GM12878 (cell line): ENCODE data around the gene KIR2DL4. TPM values are rescaled to one million over a fixed set of nuclear protein-coding genes. Genes with fewer than 3 reads are reported as not detected.

Source experiments
- ATAC-seq: fragments of 200-7000 bp; cut with Tn5 transposase; 3 replicates; pipeline ENCODE4 v1.9.1; 2020; ENCODE audit warnings: mild to moderate bottlenecking, moderate library complexity
- BruUV-seq: library from RNA; stranded (reverse); fragments of 400-500 nt; replicated peaks from 2 replicates; lab custom pipeline; 2021; lab: Mats Ljungman, UMichigan
- CTCF ChIA-PET: fragments of 300-600 bp; sonication (Branson Sonifier 250); formaldehyde crosslinking; extraction: SDS; loops from one replicate; lab custom pipeline; 2021; ENCODE audit warnings: inconsistent platforms; lab: Yijun Ruan, JAX
- POLR2A ChIA-PET: fragments of 350-600 bp; formaldehyde crosslinking; extraction: SDS; loops from one replicate; lab custom pipeline; 2021; ENCODE audit warnings: inconsistent platforms; lab: Charles Lee
- RAD21 ChIA-PET: fragments of 300-600 bp; sonication (Branson Sonifier 250); formaldehyde crosslinking; loops from one replicate; lab custom pipeline; 2023; ENCODE audit warnings: antibody characterized with exemption; ENCODE audit not compliant: unreplicated experiment; lab: Charles Lee
- SMC1A ChIA-PET: fragments of 300-600 bp; sonication (Branson Sonifier 250); formaldehyde crosslinking; loops from one replicate; lab custom pipeline; 2023; ENCODE audit not compliant: unreplicated experiment, uncharacterized antibody; lab: Charles Lee
- DNase-seq: peaks from one replicate; pipeline ENCODE4 v3.0.0-alpha.2; 2011; ENCODE audit warnings: low read depth, low spot score
- FAIRE-seq: peaks from 3 replicates; lab custom pipeline; 2011; peaks lifted over from hg19 to GRCh38; lab: Jason Lieb, UNC
- H2AFZ ChIP-seq: 2 replicates; pipeline ENCODE4 v1.6.0; 2011; ENCODE audit warnings: low read depth, low read length, control low read depth; ENCODE audit not compliant: control insufficient read depth
- H3K27ac ChIP-seq: 2 replicates; pipeline ENCODE4 v1.5.1; 2011; ENCODE audit warnings: control low read depth; ENCODE audit not compliant: control insufficient read depth, insufficient read depth
- H3K27me3 ChIP-seq, 2 experiments: replicated peaks in 1 of 2; 2 replicates each; pipeline versions ENCODE4 v1.6.0 to v1.6.1; 2011; ENCODE audit warnings: low read length in 1 of 2; ENCODE audit not compliant: control insufficient read depth in 2 of 2, insufficient read depth in 2 of 2
- H3K36me3 ChIP-seq, 2 experiments: 2 replicates each; pipeline ENCODE4 v1.5.1; 2011; ENCODE audit warnings: low read length in 1 of 2; ENCODE audit not compliant: control insufficient read depth in 2 of 2, insufficient read depth in 2 of 2
- H3K4me1 ChIP-seq: 2 replicates; pipeline ENCODE4 v1.6.1; 2011; ENCODE audit warnings: mild to moderate bottlenecking, low read length, moderate library complexity, mixed read lengths; ENCODE audit not compliant: control insufficient read depth, insufficient read depth
- H3K4me2 ChIP-seq: 2 replicates; pipeline ENCODE4 v1.6.0; 2011; ENCODE audit warnings: control low read depth; ENCODE audit not compliant: control insufficient read depth, insufficient read depth
- H3K4me3 ChIP-seq: fragments of 200-600 bp; sonication (generic); 2 replicates; pipeline ENCODE4 v1.5.1; 2016
- H3K79me2 ChIP-seq: 2 replicates; pipeline ENCODE4 v1.6.0; 2011; ENCODE audit warnings: low read length; ENCODE audit not compliant: control insufficient read depth, insufficient read depth
- H3K9ac ChIP-seq: 2 replicates; pipeline ENCODE4 v1.8.0; 2011; ENCODE audit warnings: low read length, control low read depth, mixed read lengths; ENCODE audit not compliant: control insufficient read depth, insufficient read depth
- H3K9me3 ChIP-seq: replicated peaks from 3 replicates; pipeline ENCODE4 v1.5.1; 2011; ENCODE audit warnings: mild to moderate bottlenecking, low read length; ENCODE audit not compliant: control insufficient read depth, insufficient read depth
- H4K20me1 ChIP-seq: 2 replicates; pipeline ENCODE4 v1.6.0; 2011; ENCODE audit not compliant: control insufficient read depth, insufficient read depth
- ESRRA ChIP-seq: IDR thresholded peaks from 2 replicates; pipeline ENCODE4 v1.6.1; 2012; ENCODE audit warnings: mild to moderate bottlenecking, low read length, improper control_type of control experiment
- ETV6 ChIP-seq, 2 experiments: fragments of 450-650 bp in 1 of 2; IDR thresholded peaks in 1 of 2; conservative IDR thresholded peaks in 1 of 2; 2 replicates each; pipeline ENCODE4 v1.6.1; 2014; ENCODE audit warnings: antibody characterized with exemption in 1 of 2, borderline replicate concordance in 1 of 2, low read depth in 1 of 2, mild to moderate bottlenecking in 1 of 2, moderate library complexity in 1 of 2
- HDAC6 ChIP-seq: fragments of 200-600 bp; sonication (generic); IDR thresholded peaks from one replicate; pipeline ENCODE4 v1.8.0; 2017; ENCODE audit warnings: antibody characterized with exemption; ENCODE audit not compliant: unreplicated experiment
- HDGF ChIP-seq: fragments of 450-650 bp; IDR thresholded peaks from 2 replicates; pipeline ENCODE4 v1.6.1; 2016; ENCODE audit warnings: antibody characterized with exemption
- IKZF1 ChIP-seq: fragments of 450-650 bp; conservative IDR thresholded peaks from 2 replicates; pipeline ENCODE4 v1.6.1; 2017; ENCODE audit warnings: antibody characterized with exemption, mild to moderate bottlenecking
- IKZF2 ChIP-seq, 2 experiments: fragments of 450-650 bp; IDR thresholded peaks; 2 replicates each; pipeline ENCODE4 v1.6.1; 2017; ENCODE audit warnings: mild to moderate bottlenecking in 2 of 2, moderate library complexity in 2 of 2
- NBN ChIP-seq: fragments of 450-650 bp; IDR thresholded peaks from 2 replicates; pipeline ENCODE4 v1.6.1; 2016
- NFXL1 ChIP-seq: fragments of 450-650 bp; IDR thresholded peaks from 2 replicates; pipeline ENCODE4 v1.6.1; 2017; ENCODE audit warnings: antibody characterized with exemption, mild to moderate bottlenecking, borderline replicate concordance
- PAX5 ChIP-seq: IDR thresholded peaks from 2 replicates; pipeline ENCODE4 v1.6.1; 2011; ENCODE audit warnings: low read depth, low read length, borderline replicate concordance
- PKNOX1 ChIP-seq: fragments of 450-650 bp; IDR thresholded peaks from 2 replicates; pipeline ENCODE4 v1.6.1; 2016; ENCODE audit warnings: mild to moderate bottlenecking
- SKIL ChIP-seq: fragments of 450-650 bp; IDR thresholded peaks from 2 replicates; pipeline ENCODE4 v1.6.1; 2017; ENCODE audit warnings: mild to moderate bottlenecking, low read depth, inconsistent platforms; ENCODE audit not compliant: poor library complexity, severe bottlenecking
- SMAD1 ChIP-seq: fragments of 450-650 bp; IDR thresholded peaks from 2 replicates; pipeline ENCODE4 v1.6.1; 2018; ENCODE audit warnings: mild to moderate bottlenecking, low read depth; ENCODE audit not compliant: partially characterized antibody
- SMARCA5 ChIP-seq: fragments of 450-650 bp; IDR thresholded peaks from 2 replicates; pipeline ENCODE4 v1.6.1; 2017; ENCODE audit warnings: mild to moderate bottlenecking
- SPI1 ChIP-seq: IDR thresholded peaks from 2 replicates; pipeline ENCODE4 v1.6.1; 2011; ENCODE audit warnings: low read depth, mild to moderate bottlenecking, low read length, moderate library complexity, borderline replicate concordance; ENCODE audit not compliant: insufficient read depth
- STAT1 ChIP-seq: fragments of 450-650 bp; conservative IDR thresholded peaks from 2 replicates; pipeline ENCODE4 v1.6.1; 2014; ENCODE audit warnings: antibody characterized with exemption, mild to moderate bottlenecking
- SUPT20H ChIP-seq: IDR thresholded peaks from 2 replicates; pipeline ENCODE4 v1.6.1; 2011; ENCODE audit warnings: low read depth, mild to moderate bottlenecking, low read length, moderate library complexity, borderline replicate concordance; ENCODE audit not compliant: control insufficient read depth
- TCF12 ChIP-seq: IDR thresholded peaks from 2 replicates; pipeline ENCODE4 v1.6.1; 2011; ENCODE audit warnings: low read depth, mild to moderate bottlenecking, low read length
- ZNF622 ChIP-seq: fragments of 450-650 bp; IDR thresholded peaks from 2 replicates; pipeline ENCODE4 v1.6.1; 2017; ENCODE audit warnings: mild to moderate bottlenecking, inconsistent platforms
- WGBS: methylation state at CpG from one replicate; pipeline ENCODE4 v1.1.6; 2016; ENCODE audit warnings: low lambda C conversion rate; ENCODE audit not compliant: insufficient replicate concordance, insufficient coverage; ENCODE audit errors: missing lambda C conversion rate; 5-methylcytosine and 5-hydroxymethylcytosine counted together
- in situ Hi-C: fragments of 300-500 bp; cut with MboI; formaldehyde crosslinking; loops from 9 replicates; pipeline ENCODE4 v1.14.3; 2018; ENCODE audit warnings: mixed read lengths
- intact Hi-C: fragments of 100-400 bp; cut with micrococcal nuclease; formaldehyde crosslinking; loops from one replicate; pipeline ENCODE4 v1.14.2; 2022; ENCODE audit not compliant: unreplicated experiment
- polyA plus RNA-seq, 11 experiments: library from polyadenylated mRNA; depleted of rRNA in 4 of 11; unstranded in 6 of 11; stranded (reverse) in 5 of 11; fragments of >200 nt; fragmentation: Nextera tagmentation in 4 of 11; fragmentation: Illumina TruSeq in 1 of 11; extraction: Ambion mirVana in 4 of 11; extraction: Trizol in 1 of 11; gene quantifications; 1 replicate in 1 of 11; 2 replicates in 10 of 11; pipeline versions ENCODE4 v1.2.1 to v1.2.3, GENCODE V29; 2011 to 2016; ENCODE audit warnings: inconsistent platforms in 2 of 11, missing spikeins in 2 of 11, low read depth in 1 of 11
- total RNA-seq, 4 experiments: library from RNA; depleted of rRNA in 3 of 4; stranded (reverse); fragments of >200 nt in 3 of 4; fragmentation: Illumina TruSeq in 1 of 4; extraction: Trizol in 1 of 4; gene quantifications; 2 replicates each; pipeline versions ENCODE4 v1.2.1 to v1.2.3, GENCODE V29; 2013 to 2021

The KIR2DL4 gene
- total and polyA plus RNA-seq, 10 of the 15 experiments (the other 5 are each of a cell fraction or from before 2014, with no cell fraction given) = 0.22 TPM; not detected in 9

- no peaks in the 10 kb centered on the region for H4K20me1 ChIP-seq
- H3K27me3 ChIP-seq = no peaks in the 10 kb centered on the region
- H3K4me1 ChIP-seq = no peaks in the 10 kb centered on the region
- ChIA-PET POLR2A (no interaction called here), SMC1A (no interaction called here), CTCF (no interaction called here), RAD21 (no interaction called here)
- H3K36me3 ChIP-seq = no peaks in the 10 kb centered on the region
- no peak overlapping the region for H3K27ac ChIP-seq
- FAIRE-seq = no peak
- no peak overlapping the region for H3K9ac ChIP-seq
- intact Hi-C loops (no loop called here), in situ Hi-C loops (no loop called here)
- H3K9me3 ChIP-seq = no peaks in the 10 kb centered on the region
- DNase-seq = no peak
- no peak overlapping the region for H3K4me3 ChIP-seq
- TF ChIP-seq TCF12 = no peak
- no peak for TF ChIP-seq HDAC6
- TF ChIP-seq ZNF622 = no peak
- TF ChIP-seq PAX5 = no peak
- TF ChIP-seq HDGF = no peak
- TF ChIP-seq SMARCA5 = no peak
- no peak for TF ChIP-seq SKIL
- no peak for TF ChIP-seq NBN
- no peak for TF ChIP-seq SUPT20H
- no peak for TF ChIP-seq IKZF1
- TF ChIP-seq IKZF2 (IDR thresholded peaks at IDR 0.05) = no peak
- TF ChIP-seq SPI1 = no peak
- TF ChIP-seq SMAD1 = no peak
- TF ChIP-seq ESRRA = no peak
- no peak for TF ChIP-seq NFXL1
- TF ChIP-seq ETV6 (conservative IDR thresholded peaks at IDR 0.05 in 1 of 2, IDR thresholded peaks at IDR 0.05 in 1 of 2; ENCODE audit: borderline replicate concordance in 1 of 2, low read depth in 1 of 2) = no peak
- no peak for TF ChIP-seq PKNOX1
- no peak for TF ChIP-seq STAT1
- no peak overlapping the region for H3K4me2 ChIP-seq
- no peak for ATAC-seq
- BruUV-seq = no TSS peak
- H3K79me2 ChIP-seq = no peaks in the 10 kb centered on the region
- no peak overlapping the region for H2AFZ ChIP-seq
- WGBS = 34% methylated on average over 5 of the region's 5 CpGs
Measured at GRCh38 chr19:54790711-54791110, 12.7 kb upstream of the KIR2DL4 start.
